HepG2 (cell line): Measurements from ENCODE around the gene PRRC2A. TPM values are rescaled to one million over a fixed set of nuclear protein-coding genes. Genes with fewer than 3 reads are reported as not detected.

Experiments used
- ATAC-seq: fragments of 200-7000 bp; cut with Tn5 transposase; 3 replicates; pipeline ENCODE4 v1.9.1; 2020; ENCODE audit warnings: mild to moderate bottlenecking, moderate library complexity
- BruUV-seq: library from RNA; stranded (reverse); fragments of 400-500 nt; replicated peaks from 2 replicates; lab custom pipeline; 2021; lab: Mats Ljungman, UMichigan
- CTCF ChIA-PET: fragments of 300-600 bp; formaldehyde crosslinking; extraction: SDS; loops from one replicate; lab custom pipeline; 2021; ENCODE audit warnings: low total read pairs, inconsistent platforms, low intra/inter-chr PET ratio; lab: Yijun Ruan, JAX
- POLR2A ChIA-PET: fragments of 350-600 bp; sonication (Branson Sonifier 250); formaldehyde crosslinking; loops from one replicate; lab custom pipeline; 2020; ENCODE audit warnings: antibody characterized with exemption, inconsistent platforms; lab: Yijun Ruan, JAX
- DNase-seq: peaks from one replicate; pipeline ENCODE4 v3.0.0-alpha.2; 2015; ENCODE audit warnings: low spot score
- FAIRE-seq: peaks from 3 replicates; lab custom pipeline; 2011; peaks lifted over from hg19 to GRCh38; lab: Jason Lieb, UNC
- H2AFZ ChIP-seq: one replicate; pipeline ENCODE4 v1.6.1; 2011; ENCODE audit warnings: low read length, inconsistent platforms
- H3K27ac ChIP-seq: fragments of 300-600 bp; 3 replicates; pipeline ENCODE4 v1.8.0; 2011; ENCODE audit warnings: mixed run types, mild to moderate bottlenecking, mixed read lengths, low read length, inconsistent platforms; ENCODE audit not compliant: insufficient read depth; ENCODE audit errors: extremely low read length
- H3K27me3 ChIP-seq, 2 experiments: fragments of 200-600 bp in 1 of 2; 2 replicates in 1 of 2; 3 replicates in 1 of 2; pipeline versions ENCODE4 v1.6.0 to v1.8.0; 2011; ENCODE audit warnings: low read length in 2 of 2, mild to moderate bottlenecking in 2 of 2, moderate library complexity in 2 of 2, inconsistent platforms in 1 of 2; ENCODE audit not compliant: insufficient read depth in 2 of 2, control insufficient read depth in 1 of 2
- H3K36me3 ChIP-seq, 2 experiments: fragments of 200-600 bp in 1 of 2; replicated peaks in 1 of 2; 2 replicates in 1 of 2; 3 replicates in 1 of 2; pipeline versions ENCODE4 v1.5.1 to v1.8.0; 2011; ENCODE audit warnings: low read length in 2 of 2, inconsistent platforms in 1 of 2; ENCODE audit not compliant: insufficient read depth in 2 of 2, control insufficient read depth in 1 of 2
- H3K4me1 ChIP-seq: 2 replicates; pipeline ENCODE4 v1.5.1; 2012; ENCODE audit warnings: low read length, inconsistent platforms; ENCODE audit not compliant: insufficient read depth
- H3K4me2 ChIP-seq: 2 replicates; pipeline ENCODE4 v1.6.0; 2011; ENCODE audit warnings: low read depth, low read length, inconsistent platforms
- H3K4me3 ChIP-seq, 3 experiments: fragments of 200-600 bp in 1 of 3; sonication (generic), shearing (Covaris generic) in 1 of 3; replicated peaks in 1 of 3; 2 replicates each; pipeline ENCODE4 v1.5.1; 2011 to 2016; ENCODE audit warnings: low read length in 3 of 3, inconsistent platforms in 2 of 3, low read depth in 2 of 3, mild to moderate bottlenecking in 2 of 3, control low read depth in 1 of 3, mixed read lengths in 1 of 3; ENCODE audit not compliant: insufficient read depth in 1 of 3
- H3K79me2 ChIP-seq: one replicate; pipeline ENCODE4 v1.6.1; 2011; ENCODE audit warnings: low read length, inconsistent platforms; ENCODE audit not compliant: insufficient read depth
- H3K9ac ChIP-seq: 2 replicates; pipeline ENCODE4 v1.6.0; 2011; ENCODE audit warnings: mild to moderate bottlenecking, low read depth, low read length, inconsistent platforms; ENCODE audit not compliant: insufficient read depth
- H3K9me3 ChIP-seq: 2 replicates; pipeline ENCODE4 v1.5.1; 2012; ENCODE audit warnings: mild to moderate bottlenecking, low read length
- H4K20me1 ChIP-seq: 2 replicates; pipeline ENCODE4 v1.6.0; 2011; ENCODE audit warnings: inconsistent platforms, mild to moderate bottlenecking, low read length, moderate library complexity; ENCODE audit not compliant: insufficient read depth
- ARID2 ChIP-seq: sonication (generic); formaldehyde crosslinking; IDR thresholded peaks from 2 replicates; pipeline ENCODE4 v1.8.1; 2022; ENCODE audit warnings: mild to moderate bottlenecking, missing genetic modification reagents, borderline replicate concordance
- HMG20B ChIP-seq: conservative IDR thresholded peaks from 2 replicates; pipeline ENCODE4 v1.6.1; 2016; ENCODE audit warnings: missing genetic modification reagents, missing compliant biosample characterization
- ZBTB40 ChIP-seq, 2 experiments: fragments of 450-650 bp in 1 of 2; sonication (generic) in 1 of 2; formaldehyde crosslinking in 1 of 2; IDR thresholded peaks; 2 replicates each; pipeline versions ENCODE4 v1.6.1 to v1.8.0; 2016 to 2022; ENCODE audit warnings: antibody characterized with exemption in 1 of 2, mild to moderate bottlenecking in 1 of 2, missing genetic modification reagents in 1 of 2
- ZFP82 ChIP-seq: sonication (generic); formaldehyde crosslinking; IDR thresholded peaks from 2 replicates; pipeline ENCODE4 v1.5.1; 2020; ENCODE audit warnings: mild to moderate bottlenecking, missing genetic modification reagents, borderline replicate concordance
- ZNF331 ChIP-seq: sonication (generic); formaldehyde crosslinking; IDR thresholded peaks from 2 replicates; pipeline ENCODE4 v1.4.0; 2020; ENCODE audit warnings: missing genetic modification reagents
- ZNF33A ChIP-seq: sonication (generic); formaldehyde crosslinking; IDR thresholded peaks from 2 replicates; pipeline ENCODE4 v1.5.1; 2020; ENCODE audit warnings: missing genetic modification reagents, mild to moderate bottlenecking, moderate library complexity, borderline replicate concordance
- ZNF484 ChIP-seq: sonication (generic); formaldehyde crosslinking; IDR thresholded peaks from 2 replicates; pipeline ENCODE4 v1.5.1; 2020; ENCODE audit warnings: mild to moderate bottlenecking, low read depth, missing genetic modification reagents, borderline replicate concordance
- ZNF567 ChIP-seq: sonication (generic); formaldehyde crosslinking; IDR thresholded peaks from 2 replicates; pipeline ENCODE4 v1.8.1; 2023; ENCODE audit warnings: mild to moderate bottlenecking, missing genetic modification reagents, borderline replicate concordance
- ZNF570 ChIP-seq: sonication (generic); formaldehyde crosslinking; IDR thresholded peaks from 2 replicates; pipeline ENCODE4 v1.4.0; 2020; ENCODE audit warnings: mild to moderate bottlenecking, missing genetic modification reagents, borderline replicate concordance
- ZSCAN22 ChIP-seq: sonication (generic); formaldehyde crosslinking; IDR thresholded peaks from 2 replicates; pipeline ENCODE4 v1.4.0; 2020; ENCODE audit warnings: mild to moderate bottlenecking, missing genetic modification reagents
- WGBS: methylation state at CpG from one replicate; pipeline ENCODE4 v1.1.6; 2017; ENCODE audit warnings: low lambda C conversion rate; 5-methylcytosine and 5-hydroxymethylcytosine counted together
- in situ Hi-C: cut with HindIII; loops from 2 replicates; pipeline ENCODE4 v1.10.0; 2017; ENCODE audit warnings: low pct_unique_long_range_greater_than_20kb; ENCODE audit not compliant: extremely low pct_ligation_motif_present
- intact Hi-C: fragments of 100-400 bp; cut with micrococcal nuclease; formaldehyde crosslinking; loops from one replicate; pipeline ENCODE4 v1.10.0; 2022; ENCODE audit not compliant: unreplicated experiment
- polyA plus RNA-seq, 8 experiments: library from polyadenylated mRNA; depleted of rRNA in 3 of 8; stranded (reverse) in 7 of 8; unstranded in 1 of 8; fragments of >200 nt; fragmentation: Illumina TruSeq in 4 of 8; extraction: Trizol in 4 of 8; gene quantifications; 2 replicates each; pipeline versions ENCODE4 v1.2.1 to v1.2.3, GENCODE V29; 2011 to 2016; ENCODE audit warnings: low read depth in 4 of 8, missing spikeins in 1 of 8, mixed read lengths in 1 of 8; ENCODE audit not compliant: insufficient read depth in 1 of 8
- total RNA-seq, 5 experiments: library from RNA; depleted of rRNA; stranded (reverse); fragments of >200 nt; fragmentation: Illumina TruSeq; extraction: Trizol; gene quantifications; 2 replicates each; pipeline ENCODE4 v1.2.3, GENCODE V29; 2016; ENCODE audit warnings: low read depth in 1 of 5

PRRC2A gene
- total and polyA plus RNA-seq, 2 of the 13 experiments (the other 11 are each of a cell fraction or from before 2014, with no cell fraction given), result 38.9 to 47.4 TPM

- no peak for TF ChIP-seq ARID2 (CRISPR knock-in tag)
- no peak for TF ChIP-seq ZFP82 (CRISPR knock-in tag)
- TF ChIP-seq ZNF331 (CRISPR knock-in tag), result no peak
- no peak for TF ChIP-seq ZNF33A (CRISPR knock-in tag)
- TF ChIP-seq HMG20B, result no peak
- no peak for TF ChIP-seq ZNF567 (CRISPR knock-in tag)
- no peak for TF ChIP-seq ZNF570 (CRISPR knock-in tag)
- TF ChIP-seq ZSCAN22 (CRISPR knock-in tag), result no peak
- no peak for TF ChIP-seq ZNF484 (CRISPR knock-in tag)
Observed at GRCh38 chr6:31587791-31588777, 32.4 kb upstream of the PRRC2A start (continued).

GRCh38 chr6:31588871-31589650, 31.5 kb upstream of the PRRC2A start:
- BruUV-seq, result no TSS peak
- no peak for TF ChIP-seq ZBTB40 (IDR thresholded peaks at IDR 0.05)
- TF ChIP-seq ZBTB40 (CRISPR knock-in tag; IDR thresholded peaks at IDR 0.05), result no peak

More at GRCh38 chr6:31588871-31589650, 31.5 kb upstream of the PRRC2A start:
- H3K4me2 ChIP-seq, result peak overlapping the region; percentile 8; the same call in 1 of the 2 replicates
- in situ Hi-C loops (loop anchor here (5.0 kb wide), 1 partner anchor 97 kb away; no protein-coding TSS in a partner anchor), intact Hi-C loops (loop anchor here (5.0 kb wide), 1 partner anchor 1142 kb away; no protein-coding TSS in a partner anchor)
- H4K20me1 ChIP-seq, result no peaks in the 10 kb centered on the region
- H2AFZ ChIP-seq, result peak overlapping the region; percentile 35
- 11% methylated on average over 9 of the region's 9 CpGs for WGBS
- ChIA-PET POLR2A (no interaction called here), CTCF (no interaction called here)
- no peak overlapping the region for H3K27ac ChIP-seq
- no peaks in the 10 kb centered on the region for H3K4me1 ChIP-seq
- DNase-seq, result no peak
- no peaks in the 10 kb centered on the region for H3K79me2 ChIP-seq
- H3K27me3 ChIP-seq, result peaks cover 7 to 36% of the 10 kb centered on the region in 2 experiments; a peak in 4 of 5 replicates
- H3K4me3 ChIP-seq, result no peak overlapping the region
- peak; percentile 63 for ATAC-seq
- no peak overlapping the region for H3K9ac ChIP-seq
- no peak for FAIRE-seq
- no peaks in the 10 kb centered on the region for H3K36me3 ChIP-seq
- no peaks in the 10 kb centered on the region for H3K9me3 ChIP-seq
